Activated CD8-positive, alpha-beta memory T cell treated with anti-CD3 and anti-CD28 coated beads for 48 hours (primary cell): Measurements from ENCODE around the gene TEX54.
A peak's percentile ranks its signal among the peaks of the same experiment; 100 is the strongest.
"Not testable (repeated sequence)": the region's sequence is repeated elsewhere in the genome, so short reads cannot be mapped to it uniquely, and the experiment has no call there.

Experiments used
- DNase-seq, 3 experiments: peaks; one replicate each; pipeline ENCODE4 v3.0.0-alpha.2; 2020; ENCODE audit warnings: low read depth in 2 of 3, low spot score in 2 of 3

TEX54 gene

DNA sequence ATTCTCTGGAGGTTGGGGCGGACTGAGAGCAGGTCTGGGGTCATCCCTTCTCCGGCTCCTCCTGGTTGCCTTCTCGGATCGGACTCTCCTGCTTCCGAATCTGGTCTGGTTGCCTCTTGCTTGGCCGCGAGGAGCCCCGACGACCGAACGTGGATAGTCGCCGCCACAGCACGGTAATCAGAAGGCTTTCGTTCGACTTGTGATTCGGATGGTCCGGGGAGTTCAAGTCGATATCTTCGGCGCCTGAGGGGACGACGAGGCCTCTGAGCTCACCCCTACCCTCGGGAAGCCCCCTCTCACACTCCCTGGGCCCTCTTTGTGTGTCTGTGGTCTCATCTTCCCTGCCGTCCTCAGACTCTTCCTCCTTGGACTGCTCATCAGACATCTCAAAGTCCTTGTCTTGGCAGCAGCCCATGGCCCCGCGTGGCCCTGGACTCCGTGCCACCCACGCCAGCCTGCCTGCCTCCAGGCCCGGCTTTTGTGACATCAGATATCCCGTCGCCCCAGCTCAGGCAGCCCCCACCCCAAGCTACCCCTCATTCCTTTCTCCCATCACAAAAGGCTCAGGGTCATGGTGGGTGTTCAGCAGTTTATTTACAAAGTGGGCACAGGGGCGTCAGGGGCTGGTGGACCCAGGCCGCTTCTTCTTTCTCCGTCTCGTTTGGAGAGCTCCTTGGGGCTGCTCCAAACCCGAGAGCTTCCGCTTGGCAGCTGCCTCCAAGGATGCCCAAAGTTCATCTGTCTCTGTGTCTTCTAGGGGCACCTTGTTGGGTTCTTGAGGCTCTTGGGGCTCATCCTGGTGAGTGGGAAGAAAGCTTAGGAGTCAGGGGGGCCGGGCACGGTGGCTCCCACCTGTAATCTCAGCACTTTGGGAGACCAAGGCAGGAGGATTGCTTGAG is at the start of gene TEX54:
Gene TEX54 (minus strand): TSS at position 506 of the 899 bp plus-strand sequence.
- DNase-seq, result no peak

DNA sequence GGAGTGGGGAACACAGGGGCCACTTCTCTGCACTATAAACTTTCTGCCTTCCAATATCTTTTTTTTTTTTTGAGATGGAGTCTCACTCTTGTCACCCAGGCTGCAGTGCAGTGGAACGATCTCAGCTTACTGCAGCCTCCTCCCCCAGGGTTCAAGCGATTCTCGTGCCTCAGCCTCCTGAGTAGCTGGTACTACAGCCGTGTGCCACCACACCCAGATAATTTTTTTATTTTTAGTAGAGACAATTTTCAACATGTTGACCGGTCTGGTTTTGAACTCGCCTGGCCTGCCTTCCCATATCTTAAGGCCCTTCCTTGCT is 49.7 kb upstream of the TEX54 start:
- no peak for DNase-seq

DNA sequence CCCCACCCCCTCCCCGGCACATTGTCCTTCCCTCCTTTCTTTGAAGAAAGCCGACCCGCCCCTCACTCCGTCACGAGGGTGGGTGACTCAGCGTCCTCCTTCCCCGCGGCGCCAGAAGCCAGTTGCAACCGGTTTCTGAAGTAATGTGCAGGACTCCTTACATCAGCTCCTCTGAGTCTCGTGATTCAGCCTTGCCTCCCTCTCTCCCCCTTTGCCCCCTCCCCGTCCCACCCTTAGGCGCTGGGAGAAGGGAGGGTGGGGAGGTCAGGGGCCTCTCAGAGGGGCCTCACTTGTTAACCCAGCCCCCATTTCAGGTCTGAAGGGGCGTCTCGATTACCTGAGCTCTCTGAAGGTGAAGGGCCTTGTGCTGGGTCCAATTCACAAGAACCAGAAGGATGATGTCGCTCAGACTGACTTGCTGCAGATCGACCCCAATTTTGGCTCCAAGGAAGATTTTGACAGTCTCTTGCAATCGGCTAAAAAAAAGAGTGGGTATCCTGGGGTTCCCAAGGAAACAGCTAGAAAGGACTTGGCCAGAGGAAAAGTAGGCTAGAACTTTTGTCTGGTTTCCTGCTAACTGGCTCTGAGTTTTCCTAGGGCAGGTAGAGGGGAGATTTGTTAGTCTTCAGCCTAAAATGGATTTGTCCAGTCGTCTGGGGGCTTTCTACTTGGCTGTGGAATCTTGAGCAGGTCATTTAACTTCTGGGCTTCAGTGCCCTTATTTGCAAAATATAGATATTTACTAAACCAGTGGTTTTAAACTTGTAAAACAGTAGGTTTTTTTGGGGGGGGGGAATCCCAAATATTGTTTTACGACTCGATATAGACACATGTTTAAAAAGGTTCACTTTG is 49.2 kb upstream of the TEX54 start:
- peak in 2 of 3 experiments; percentile 87 to 91 for DNase-seq

DNA sequence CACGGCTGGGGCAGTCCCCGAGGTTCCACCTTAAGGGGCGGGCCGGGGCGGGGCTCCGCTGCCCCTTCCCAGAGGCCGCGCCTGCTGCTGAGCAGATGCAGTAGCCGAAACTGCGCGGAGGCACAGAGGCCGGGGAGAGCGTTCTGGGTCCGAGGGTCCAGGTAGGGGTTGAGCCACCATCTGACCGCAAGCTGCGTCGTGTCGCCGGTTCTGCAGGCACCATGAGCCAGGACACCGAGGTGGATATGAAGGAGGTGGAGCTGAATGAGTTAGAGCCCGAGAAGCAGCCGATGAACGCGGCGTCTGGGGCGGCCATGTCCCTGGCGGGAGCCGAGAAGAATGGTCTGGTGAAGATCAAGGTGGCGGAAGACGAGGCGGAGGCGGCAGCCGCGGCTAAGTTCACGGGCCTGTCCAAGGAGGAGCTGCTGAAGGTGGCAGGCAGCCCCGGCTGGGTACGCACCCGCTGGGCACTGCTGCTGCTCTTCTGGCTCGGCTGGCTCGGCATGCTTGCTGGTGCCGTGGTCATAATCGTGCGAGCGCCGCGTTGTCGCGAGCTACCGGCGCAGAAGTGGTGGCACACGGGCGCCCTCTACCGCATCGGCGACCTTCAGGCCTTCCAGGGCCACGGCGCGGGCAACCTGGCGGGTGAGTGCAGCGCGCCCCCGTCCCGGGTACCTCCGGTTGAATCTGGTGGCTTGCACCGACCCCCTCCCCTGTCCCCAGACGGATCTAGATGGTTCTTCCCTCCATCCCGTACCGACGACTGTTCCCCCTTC is 48.4 kb upstream of the TEX54 start, which contains the start of gene SLC3A2:
Gene SLC3A2 (plus strand): TSS at position 94 of the 776 bp plus-strand sequence. CDS start 128 bp downstream, at position 222.
- peak; percentile 56 to 89 (median 84) for DNase-seq

DNA sequence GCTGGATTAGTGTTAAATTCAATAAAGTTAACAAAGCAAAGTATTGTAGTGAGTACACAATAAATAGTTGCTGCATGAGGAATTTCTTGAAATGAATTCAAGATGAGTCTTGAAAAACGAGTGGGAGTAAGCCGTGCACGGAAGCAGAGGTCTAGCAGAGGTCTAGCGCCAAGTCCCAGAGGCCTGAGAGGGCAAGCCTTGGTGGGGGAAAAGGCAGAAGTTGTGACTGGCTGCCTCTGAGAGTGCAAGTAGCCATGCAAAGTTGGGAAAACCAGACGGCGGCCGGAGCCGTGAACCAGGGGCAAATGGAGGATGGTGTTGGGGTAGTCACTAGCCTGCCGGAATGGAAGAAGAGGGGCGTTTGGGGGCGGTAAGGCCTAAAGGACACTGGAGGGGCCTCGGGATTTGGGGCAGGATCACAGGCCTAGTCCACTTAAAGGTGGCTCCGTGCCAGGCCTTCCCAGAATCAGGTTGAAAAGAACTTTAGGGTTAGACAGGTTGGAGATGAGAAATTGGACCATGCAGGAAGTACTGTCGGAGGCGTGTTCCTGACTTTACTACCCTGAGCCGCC is 47.7 kb upstream of the TEX54 start:
- DNase-seq, result peak in 2 of 3 experiments; percentile 30 to 47

DNA sequence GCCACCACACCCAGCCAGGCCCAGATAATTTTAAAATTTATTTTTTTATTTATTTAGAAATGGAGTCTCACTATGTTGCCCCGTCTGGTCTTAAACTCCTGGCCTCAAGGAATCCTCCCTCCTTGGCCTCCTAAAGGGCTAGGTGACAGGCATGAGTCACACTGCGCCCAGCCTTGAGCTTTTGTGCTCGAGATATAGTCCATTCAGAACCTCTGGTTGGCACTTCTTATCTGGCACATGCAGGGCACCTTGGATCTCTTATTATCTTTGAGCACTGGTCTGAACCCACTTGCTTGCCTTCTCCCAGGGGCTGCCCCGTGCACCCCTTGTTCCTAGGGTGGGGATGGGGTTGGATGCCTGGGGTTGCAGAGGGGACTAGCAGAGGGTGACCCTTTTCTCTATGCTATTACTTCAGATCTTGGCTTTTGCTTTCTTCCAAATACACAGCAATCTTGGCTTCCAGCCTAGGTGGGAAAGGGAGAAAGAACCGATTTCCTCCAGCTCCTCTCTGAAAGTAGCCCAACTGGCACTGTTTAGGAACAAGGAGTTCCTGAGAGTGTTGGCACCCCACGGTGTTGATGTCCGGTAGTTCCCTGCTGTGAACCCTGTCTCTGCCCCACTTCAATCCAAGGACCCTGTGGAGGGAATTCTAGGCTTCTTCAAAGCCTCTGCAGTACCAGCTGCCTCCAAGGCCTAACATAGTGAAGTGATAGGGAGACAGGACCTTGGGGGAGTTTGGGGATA is 46.8 kb upstream of the TEX54 start:
- no peak for DNase-seq

DNA sequence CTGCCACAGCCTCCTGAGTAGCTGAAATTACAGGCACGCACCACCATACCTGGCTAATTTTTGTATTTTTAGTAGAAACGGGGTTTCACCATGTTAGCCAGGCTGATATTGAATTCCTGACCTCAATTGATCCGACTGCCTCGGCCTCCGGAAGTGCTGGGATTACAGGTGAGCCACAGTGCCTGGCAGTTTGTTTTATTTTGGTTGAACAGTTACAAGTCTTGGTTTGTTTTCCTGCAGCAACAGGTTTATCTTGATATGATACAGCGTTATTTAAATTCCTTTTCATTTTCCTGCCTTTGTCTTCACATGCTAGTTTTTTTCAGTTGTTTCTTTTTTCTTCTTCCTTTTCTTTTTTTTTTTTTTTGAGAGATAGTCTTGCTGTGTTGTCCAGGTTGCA is 44.1 kb upstream of the TEX54 start:
- no peak for DNase-seq

DNA sequence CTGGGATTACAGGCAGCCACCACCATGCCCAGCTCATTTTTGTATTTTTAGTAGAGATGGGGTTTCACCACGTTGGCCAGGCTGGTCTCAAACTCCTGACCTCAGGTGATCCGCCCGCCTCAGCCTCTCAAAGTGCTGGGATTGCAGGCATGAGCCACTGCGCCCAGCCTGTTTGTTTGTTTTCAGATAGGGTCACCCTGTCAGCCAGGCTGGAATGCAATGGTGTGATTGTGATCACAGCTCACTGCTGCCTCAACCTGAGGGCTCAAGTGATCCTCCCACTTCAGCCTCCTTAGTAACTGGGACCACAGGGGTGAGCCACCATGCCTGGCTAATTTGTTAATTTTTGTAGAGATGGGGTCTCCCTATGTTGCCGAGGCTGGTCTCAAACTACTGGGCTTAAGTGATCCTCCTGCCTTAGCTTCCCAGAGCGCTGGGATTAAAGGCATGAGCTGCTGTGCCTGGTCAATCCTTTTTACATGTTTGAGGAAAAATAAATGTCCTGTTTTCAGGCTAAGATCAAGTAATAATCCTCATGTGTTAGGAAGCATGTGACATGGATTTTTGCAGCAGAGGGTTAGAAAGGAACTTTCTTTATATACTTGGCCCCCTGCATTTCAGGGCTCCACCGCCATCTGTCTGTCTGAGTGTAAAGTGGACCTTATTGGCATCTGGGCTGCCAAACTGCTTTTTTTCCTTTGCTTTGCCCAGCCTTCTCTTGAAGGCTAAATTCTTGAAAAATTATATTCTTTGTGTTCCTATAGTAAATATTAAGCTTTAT is 43.2 kb upstream of the TEX54 start:
- DNase-seq, result no peak

DNA sequence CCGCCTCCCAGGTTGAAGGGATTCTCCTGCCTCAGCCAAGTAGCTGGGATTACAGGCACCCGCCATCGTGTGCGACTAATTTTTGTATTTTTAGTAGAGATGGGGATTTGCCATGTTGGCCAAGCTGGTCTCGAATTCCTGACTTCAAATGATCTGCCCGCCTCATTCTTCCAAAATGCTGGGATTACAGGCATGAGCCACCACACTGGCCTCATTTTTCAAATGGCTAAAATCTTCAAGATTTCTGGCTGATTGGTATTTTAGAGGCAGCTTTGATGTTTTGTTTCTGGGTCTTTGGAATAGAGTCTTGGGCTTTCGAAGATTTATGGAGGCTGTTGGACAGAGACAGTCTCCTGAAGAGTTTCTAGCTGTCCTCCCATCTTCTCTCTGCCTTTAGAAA is 42.2 kb upstream of the TEX54 start:
- DNase-seq, result no peak

DNA sequence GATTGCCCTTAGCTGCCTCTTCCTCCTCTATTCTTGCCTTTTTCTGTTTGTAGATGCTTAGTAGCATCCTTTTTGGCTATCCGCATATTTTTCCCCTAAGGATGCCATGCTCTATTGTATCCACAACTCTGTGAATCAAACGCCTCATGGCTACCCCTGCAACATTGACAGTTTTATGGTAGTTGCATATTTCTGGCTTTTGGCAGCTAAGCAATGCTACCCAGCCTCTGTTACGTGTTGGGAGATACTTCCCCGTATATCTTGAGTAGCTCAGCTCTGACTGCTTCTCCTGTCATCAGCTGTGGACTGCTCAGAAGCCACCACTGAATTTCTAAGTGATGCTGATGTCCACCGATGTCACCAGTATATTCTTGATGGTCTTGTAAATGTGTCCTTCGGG is 33.0 kb upstream of the TEX54 start:
- no peak for DNase-seq

DNA sequence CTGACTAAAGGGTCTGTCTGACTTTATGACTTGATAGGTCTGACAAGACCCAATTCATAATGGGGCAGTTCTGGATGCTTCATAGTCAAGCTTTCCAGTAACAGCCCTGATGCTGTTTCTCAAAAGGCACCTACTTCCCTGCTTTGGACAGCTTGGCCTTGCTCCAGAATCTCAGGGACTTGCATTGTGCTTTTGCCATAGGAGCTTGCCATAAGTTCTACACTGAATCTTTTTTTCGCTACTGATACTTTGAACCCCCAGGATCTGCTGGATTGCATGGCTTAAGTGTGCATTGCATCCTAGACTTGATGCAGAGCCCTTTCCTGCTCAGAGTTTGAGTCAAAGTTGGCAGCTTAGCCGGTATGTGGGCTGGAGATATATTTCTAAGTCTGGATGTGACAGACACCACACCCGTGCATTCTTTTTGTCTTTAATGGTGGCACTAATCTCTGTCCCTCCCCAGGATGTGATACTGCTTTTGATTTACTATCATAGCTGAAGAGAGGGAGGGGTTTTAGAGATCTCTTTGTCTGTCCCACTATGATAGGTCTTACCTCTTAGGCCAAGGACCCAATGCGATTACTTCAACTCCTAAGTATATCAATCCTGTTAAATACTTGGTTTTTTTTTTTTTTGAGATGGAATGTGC is 31.2 kb upstream of the TEX54 start:
- no peak for DNase-seq

DNA sequence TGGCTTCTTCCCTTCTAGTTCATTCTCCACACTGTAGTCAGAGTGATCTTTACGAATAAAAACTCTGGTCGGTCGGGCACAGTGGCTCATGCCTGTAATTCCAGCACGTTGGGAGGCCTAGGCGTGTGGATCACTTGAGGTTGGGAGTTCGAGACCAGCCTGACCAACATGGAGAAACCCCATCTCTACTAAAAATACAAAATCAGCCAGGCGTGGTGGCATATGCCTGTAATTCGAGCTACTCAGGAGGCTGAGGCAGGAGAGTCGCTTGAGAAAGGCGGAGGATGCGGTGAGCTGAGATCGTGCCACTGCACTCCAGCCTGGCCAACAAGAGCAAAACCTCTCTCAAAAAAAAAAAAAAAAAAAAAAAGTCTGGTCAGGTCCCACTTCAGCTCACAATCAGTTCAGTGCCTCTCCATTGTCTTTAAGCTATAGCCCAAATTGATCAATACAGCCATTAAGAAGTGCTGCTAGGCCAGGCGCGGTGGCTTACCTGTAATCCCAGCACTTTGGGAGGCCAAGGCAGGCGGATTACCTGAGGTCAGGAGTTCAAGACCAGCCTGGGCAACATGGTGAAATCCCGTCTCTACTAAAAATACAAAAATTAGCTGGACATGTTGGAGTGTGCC is 29.0 kb upstream of the TEX54 start:
- not testable (repeated sequence) for DNase-seq

DNA sequence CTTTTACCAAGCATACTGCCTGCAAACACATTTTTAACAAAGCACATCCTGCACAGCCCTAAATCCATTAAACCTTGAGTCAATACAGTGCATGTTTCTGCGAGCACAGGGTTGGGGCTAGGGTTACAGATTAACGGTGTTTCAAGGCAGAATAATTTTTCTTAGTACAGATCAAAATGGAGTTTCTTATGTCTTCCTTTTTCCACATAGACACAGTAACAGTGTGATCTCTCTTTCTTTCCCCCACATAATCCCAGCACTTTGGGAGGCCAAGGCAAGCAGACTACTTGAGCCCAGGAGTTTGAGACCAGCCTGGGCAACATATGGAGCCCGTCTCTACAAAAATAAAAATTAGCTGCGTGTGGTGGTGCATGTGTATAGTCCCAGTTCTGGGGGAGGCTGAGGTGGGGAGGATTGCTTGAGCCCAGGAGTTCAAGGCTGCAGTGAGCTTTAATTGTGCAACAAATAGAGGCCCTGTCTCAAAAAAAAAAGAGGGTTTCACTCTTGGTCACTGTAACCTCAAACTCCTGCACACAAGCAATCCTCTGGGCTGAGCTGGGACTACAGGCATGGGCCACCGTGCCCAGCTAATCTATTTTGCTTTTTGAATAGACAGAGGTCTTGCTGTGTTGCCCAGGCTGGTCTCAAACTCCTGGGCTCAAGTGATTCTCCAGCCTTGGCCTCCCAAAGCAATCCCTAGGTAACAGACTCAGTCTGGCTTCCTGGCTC is 28.4 kb upstream of the TEX54 start:
- no peak for DNase-seq

DNA sequence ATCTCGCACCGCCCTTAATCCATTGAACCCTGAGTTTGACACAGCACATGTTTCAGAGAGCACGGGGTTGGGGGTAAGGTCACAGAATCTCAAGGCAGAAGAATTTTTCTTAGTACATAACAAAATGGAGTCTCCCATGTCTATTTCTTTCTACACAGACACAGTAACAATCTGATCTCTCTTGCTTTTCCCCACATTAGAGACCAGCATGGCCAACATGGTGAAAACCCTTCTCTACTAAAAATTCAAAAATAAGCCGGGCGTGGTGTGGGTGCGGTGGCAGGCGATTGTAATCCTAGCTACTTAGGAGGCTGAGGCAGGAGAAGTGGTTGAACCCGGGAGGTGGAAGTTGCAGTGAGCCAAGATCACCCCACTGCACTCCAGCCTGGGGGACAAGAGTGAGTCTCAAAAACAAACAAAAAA is 26.7 kb upstream of the TEX54 start:
- not testable (repeated sequence) for DNase-seq

DNA sequence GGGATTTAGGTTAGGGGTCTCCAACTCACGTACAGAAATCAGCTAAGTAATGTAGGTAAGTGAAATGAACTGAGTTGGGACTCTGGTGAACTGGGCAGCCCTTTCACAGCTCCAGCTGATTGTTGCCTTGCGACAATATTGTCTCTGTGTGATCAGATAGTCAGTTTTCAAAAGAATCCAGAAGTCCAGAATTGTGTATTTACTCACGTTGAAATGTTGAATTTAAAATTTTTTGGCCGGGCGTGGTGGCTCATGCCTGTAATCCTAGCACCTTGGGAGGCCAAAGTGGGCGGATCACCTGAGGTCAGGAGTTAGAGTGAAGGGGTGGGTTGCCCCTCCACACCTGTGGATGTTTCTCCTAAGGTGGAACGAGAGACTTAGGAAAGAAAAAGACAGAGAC is 25.6 kb upstream of the TEX54 start:
- DNase-seq, result no peak

DNA sequence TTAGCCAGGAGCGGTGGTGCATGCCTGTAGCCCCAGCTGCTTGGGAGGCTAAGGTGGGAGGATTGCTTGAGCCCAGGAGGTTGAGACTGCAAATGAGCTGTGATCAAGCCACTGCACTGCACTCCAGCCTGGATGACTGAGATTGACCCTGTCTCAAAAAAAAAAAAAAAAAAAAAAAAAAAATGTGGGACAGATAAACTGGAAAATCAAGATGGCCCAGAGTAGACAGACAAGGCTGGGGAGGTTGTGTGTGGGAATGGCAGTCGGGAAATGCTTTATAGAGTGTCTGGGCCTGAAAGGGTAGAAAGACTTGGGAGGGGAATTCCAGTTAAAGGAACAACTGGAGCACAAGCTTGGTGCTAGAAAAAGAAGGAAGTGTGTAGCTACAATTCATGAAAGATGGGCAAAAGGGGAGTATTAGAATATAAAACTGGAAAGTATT is 24.9 kb upstream of the TEX54 start:
- no peak for DNase-seq

DNA sequence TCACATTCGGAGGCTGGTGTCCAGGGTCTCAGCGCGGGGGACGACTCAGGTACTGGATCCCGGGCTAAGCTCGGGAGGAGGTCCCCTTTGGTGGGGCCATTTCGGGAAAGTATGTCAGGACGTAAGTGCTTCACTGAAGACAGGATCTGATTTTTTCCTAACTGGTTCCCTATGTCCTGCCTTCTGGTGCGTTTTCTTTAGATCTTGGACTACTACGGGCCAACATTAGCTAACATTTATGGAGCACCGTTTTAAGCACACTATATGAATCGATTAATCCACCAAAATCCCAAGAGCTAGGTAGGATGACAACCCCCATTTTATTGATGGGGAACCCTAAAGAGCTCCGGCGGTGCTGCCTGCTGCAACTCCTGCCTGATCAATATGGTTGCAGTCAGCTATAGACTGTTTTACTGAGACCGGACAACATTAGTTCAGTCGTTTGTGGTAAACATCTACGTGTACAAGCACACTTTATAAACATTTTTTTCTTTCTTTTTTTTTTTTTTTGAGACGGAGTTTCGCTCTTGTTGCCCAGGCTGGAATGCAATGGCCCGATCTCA is 23.8 kb upstream of the TEX54 start:
- DNase-seq, result no peak
